Activated CD8-positive, alpha-beta memory T cell treated with anti-CD3 and anti-CD28 coated beads, Interleukin-2, amount 50 U/mL, for 1 hour (primary cell): ENCODE results near the gene CADM4.
A peak's percentile ranks its signal among the peaks of the same experiment; 100 is the strongest.
"Not testable (repeated sequence)": the region's sequence is repeated elsewhere in the genome, so short reads cannot be mapped to it uniquely, and the experiment has no call there.

ENCODE experiments used
- DNase-seq: peaks from one replicate; pipeline ENCODE4 v3.0.0-alpha.2; 2020; ENCODE audit errors: extremely low read depth

The CADM4 gene, protein sequence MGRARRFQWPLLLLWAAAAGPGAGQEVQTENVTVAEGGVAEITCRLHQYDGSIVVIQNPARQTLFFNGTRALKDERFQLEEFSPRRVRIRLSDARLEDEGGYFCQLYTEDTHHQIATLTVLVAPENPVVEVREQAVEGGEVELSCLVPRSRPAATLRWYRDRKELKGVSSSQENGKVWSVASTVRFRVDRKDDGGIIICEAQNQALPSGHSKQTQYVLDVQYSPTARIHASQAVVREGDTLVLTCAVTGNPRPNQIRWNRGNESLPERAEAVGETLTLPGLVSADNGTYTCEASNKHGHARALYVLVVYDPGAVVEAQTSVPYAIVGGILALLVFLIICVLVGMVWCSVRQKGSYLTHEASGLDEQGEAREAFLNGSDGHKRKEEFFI

DNA sequence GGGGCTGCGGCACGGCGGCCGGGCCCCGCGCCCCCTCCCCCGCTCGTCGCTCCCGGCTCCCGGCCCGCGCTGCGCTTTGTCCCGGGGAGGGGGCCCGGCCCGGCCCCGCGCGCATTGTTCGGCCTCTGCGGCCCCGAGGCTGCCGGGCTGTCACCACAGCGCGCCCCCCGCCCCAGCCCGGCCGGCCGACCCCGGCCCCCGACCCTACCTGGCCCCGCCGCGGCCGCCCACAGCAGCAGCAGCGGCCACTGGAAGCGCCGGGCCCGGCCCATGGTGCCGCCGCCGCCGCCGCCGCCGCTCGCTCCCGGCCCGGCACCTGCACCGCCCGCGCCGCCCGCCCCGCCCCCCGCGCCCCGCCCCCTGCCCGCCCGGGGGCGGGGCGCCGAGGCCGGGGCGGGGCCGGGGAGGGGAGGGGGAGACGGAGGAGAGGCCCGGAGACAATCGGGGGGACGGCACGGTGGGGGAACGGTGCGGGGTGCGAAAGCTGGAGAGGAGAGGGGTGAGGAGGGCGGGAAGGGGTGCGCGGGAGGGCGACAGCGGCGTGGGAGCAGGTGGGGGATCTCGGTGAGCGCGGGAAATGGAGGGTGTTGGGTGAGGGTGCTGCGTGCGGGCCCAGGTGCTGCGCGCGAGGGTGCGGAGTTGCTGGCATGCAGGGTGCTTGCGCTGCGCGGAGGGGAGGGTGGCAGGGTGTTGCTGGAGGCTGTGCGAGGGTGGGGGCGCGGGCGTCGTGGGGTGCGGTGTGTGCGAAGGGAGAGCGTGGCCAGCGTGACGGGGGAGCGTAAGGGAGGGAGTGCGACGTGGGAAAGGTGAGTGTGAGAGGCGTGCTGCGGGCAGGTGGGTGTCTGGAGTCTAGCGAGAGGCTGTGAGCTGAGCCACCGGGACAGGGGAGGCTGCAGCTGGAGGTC is at the start of gene CADM4:
TSS of gene CADM4 (minus strand) at position 332 of the 905 bp plus-strand sequence. CDS start at position 272, 60 bp downstream.
- DNase-seq = no peak

DNA sequence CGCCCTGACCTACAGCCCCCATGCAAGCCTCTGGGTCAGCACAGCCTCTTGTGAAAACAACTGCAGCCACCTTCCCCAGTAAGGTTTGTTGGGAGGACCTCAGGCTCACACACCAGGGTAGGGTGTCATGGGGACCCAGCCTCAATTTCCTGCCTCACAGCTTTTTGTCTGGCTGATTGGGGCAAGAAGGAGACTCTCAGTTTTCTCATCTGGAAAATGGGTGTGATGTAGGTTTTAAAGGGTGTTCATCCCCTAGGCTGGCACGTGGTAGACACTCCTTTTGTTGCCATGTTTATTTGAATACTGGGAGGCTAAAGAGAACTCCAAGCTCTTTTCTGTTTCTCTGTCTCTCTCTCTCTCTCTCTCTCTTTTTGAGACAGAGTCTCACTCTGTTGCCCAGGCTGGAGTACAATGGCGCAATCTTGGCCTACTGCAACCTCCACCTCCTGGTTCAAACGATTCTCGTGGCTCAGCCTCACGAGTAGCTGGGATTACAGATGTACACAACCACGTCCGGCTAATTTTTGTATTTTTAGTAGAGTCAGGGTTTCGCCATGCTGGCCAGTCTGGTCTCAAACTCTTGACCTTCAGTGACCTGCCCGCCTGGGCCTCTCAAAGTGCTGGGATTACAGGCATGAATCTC is 48.5 kb upstream of the CADM4 start:
- DNase-seq = no peak

GRCh38 chr19:43687660-43687997 is 48.0 kb upstream of the CADM4 start:
- DNase-seq = no peak

DNA sequence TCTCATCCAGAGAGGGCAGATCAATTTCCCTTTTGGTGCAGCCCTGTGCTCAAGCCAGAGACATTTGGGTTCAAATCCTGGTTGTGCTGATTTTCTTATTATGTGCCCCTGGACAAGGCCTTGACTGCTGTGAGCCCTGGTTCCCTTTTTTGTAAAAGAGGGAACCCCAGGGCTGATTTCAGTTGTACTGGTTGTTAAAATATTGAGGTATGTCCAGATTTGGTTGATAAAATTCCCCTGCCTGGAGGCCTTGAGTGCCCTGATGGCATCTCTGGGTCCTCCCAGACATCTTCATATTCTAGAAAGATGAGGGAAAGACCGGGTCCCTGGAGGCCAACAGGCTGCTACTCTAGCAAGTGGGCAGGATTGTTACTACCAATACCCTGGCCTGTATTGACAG is 44.7 kb upstream of the CADM4 start:
- no peak for DNase-seq

DNA sequence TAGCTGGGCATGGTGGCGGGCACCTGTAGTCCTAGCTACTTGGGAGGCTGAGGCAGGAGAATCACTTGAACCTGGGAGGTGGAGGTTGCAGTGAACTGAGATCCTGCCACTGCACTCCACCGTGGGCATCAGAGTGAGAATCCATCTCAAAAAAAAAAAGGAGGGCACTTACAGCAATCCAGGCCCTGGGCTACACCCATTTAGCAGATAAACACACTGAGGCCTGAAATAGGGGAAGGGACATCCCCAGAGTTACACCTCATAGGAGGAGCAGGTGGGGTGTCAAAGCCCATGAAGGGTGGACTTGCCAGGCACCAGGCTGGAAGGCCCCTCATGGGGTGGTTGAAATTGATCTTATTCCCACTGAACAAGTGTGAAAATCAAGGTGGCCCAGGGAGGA is 44.3 kb upstream of the CADM4 start:
- no peak for DNase-seq

DNA sequence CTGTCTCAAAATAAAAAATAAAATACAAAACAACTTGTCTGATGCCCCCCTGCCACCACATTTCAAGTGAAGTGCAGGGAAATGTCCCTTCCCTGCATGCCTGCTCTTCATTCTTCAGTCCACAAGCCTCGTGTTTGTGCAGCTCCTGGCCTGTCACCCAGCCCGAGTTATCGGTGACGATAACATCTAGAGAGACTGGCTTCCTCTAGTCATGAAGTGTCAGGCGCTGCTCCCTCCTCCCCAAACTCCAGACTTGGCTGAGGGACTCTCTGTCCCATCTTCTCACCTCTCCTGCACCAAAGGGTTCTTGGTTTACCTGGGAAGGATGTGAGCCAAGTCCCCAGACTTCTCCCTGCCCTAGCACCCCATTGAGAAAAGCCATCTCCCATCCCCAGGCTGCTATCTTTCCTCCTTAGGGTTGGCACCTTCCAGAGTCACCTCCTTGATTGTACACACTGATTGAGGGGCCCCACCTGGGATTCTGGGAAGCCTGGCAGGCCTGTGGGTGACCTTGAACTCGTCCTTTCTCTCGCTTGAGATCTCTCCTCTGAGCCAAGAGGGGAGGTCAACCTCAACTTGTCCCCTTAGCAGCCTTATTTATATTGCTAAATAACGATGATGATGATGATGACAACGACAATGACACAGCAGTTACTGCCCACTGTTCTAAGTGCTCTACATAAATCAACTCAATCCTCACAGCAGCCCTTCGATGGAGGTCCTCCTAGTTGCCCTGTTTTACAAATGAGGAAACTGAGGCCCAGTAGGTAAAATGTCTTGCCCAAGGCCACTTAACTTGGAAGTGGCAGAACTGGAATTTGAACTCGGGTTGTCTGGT is 43.4 kb upstream of the CADM4 start:
- DNase-seq = no peak

- not testable (repeated sequence) for DNase-seq
Measured at GRCh38 chr19:43682269-43682668, 42.6 kb upstream of the CADM4 start.

DNA sequence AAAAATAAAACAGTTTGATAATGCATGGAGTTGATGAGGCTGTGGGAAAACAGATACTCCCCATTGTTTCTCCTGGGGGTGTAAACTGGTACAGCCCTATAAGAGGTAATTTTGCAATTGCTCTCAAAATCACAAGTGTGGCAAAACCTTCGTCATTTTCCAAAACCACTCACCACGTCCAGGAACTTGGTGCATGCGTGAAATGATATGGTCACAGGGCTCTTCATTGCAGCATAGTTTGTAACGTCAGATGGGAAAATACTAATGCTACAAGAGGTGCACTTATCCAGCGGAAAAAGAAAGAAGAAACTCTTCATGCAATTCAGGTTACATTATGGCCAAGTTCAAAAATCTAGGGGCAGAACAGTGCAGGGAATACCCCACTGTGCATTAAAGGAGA is 42.2 kb upstream of the CADM4 start:
- DNase-seq = no peak

DNA sequence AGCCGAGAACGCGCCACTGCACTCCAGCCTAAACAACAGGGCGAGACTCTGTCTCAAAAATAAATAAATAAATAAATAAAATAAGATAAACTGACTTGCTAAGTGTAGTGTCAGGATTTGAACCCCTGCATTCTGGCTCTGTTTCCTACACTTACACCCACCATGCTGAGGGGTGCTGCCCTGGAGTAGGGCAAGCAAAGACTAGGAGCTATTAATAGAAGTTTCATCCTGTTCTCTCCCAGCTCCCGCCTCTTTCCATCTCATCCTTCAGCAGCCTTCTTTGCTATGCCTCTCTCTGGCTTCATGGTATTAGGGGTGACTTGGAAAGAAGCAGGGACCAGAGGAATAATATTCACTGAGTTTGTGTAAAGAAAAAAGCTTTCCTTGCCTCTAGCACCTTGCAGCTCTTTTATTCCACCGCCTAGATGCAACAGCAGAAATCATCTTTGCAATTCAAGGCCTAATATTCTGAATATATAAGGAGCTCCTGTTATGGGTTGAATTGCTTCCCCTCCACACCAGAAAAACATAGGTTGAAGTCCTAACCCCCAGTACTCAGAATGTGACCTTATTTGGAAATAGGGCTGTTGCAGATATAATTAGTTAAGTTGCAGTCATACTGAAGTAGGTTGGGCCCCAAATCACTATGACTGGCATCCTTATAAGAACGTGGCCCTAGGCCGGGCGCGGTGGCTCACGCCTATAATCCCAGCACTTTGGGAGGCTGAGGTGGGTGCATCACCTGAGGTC is 39.0 kb upstream of the CADM4 start:
- no peak for DNase-seq

GRCh38 chr19:43675906-43676305 is 36.3 kb upstream of the CADM4 start:
- no peak for DNase-seq

DNA sequence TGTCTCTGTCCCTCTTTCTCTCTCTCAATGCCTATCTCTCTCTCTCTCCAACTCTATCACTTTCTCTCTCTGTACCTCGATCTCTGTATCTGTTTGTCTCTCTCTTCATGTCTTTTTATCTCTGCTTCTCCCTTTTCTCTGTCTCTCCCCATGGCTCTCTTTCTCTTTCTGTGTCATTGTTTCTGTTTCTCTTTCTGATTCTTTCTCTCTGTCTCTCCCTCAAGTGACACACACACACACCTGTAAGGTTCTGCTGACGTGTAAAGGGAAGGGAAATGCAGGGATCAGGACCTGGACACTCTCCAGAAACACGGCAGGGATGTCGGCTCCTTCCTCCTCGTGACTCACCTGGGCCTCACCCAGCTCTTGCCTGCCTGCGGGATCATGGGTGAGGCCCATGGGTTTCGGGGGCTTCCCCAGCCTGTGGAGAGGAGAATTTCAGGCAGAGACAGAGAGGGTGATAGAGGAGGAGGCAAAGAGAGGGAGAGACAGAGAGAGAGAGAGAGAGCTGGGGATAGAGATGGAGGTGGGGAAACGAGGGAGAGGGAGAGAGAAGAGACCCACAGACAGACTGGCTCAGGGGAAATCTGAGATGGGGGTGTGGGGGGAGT is 35.7 kb upstream of the CADM4 start:
- no peak for DNase-seq

DNA sequence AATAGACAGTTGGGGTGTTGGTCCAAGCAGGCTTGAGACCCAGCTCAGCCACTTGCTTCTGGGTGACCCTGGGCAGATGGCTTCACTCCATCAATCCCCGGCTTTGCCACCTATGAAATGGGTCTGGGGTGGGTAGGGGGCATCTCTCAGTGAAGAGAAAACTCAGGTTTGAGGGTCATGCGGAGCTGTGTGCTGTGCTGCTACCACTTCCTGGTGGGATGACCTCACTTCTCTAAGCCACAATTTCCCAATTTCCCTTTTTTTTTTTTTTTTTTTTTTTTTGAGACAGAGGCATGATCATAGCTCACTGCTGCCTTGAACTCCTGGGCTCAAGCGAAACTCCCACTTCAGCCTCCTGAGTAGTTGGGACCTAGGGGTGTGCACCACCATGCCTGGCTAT is 34.9 kb upstream of the CADM4 start:
- no peak for DNase-seq

DNA sequence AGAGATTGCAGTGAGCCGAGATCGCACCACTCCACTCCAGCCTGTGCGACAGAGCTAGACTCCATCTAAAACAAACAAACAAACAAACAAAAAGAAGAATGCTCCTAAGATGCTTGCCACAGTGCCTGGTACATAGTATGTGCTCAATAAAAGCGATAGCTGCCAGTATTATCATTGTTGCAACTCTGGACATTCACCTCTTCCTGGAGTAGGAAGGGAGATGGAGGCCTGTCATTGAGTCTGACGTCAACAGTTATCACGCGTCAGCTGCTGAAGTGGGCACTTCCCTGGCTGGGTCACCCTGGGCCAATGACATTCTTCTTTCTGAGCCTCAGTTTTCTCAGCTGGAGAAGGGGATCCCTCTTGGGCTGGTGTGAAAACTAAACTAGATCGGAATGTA is 34.5 kb upstream of the CADM4 start:
- no peak for DNase-seq

- DNase-seq = no peak
Measured at GRCh38 chr19:43673637-43674036, 34.0 kb upstream of the CADM4 start.

DNA sequence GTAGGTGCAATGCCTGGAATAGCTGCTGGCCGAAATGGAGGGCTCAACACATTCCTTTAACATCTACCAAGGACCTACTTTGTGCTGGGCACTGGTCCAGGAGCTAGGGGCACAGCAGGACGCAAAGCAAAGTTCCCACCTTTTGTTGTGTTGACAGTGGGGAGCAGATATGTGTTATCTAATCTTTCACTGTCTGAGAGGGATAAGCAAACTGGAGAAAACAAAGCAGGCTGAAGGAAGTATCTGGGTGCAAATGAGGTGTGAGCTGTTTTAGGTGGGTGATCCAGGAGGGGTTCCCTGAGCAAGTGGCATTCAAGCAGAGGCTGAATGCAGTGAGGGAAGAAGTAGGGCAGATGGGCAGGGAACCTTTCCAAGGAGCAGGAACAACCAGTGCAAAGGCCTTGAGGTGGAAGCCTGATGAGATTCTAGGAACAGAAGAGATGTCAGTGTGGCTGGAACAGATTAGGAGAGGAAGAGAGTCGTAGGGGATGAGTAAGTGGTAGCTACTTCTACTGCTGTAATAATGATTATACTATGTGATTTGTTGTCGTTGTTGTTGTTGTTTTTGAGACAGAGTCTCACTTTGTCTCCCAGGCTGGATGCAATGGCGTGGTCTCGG is 32.5 kb upstream of the CADM4 start:
- DNase-seq = no peak

DNA sequence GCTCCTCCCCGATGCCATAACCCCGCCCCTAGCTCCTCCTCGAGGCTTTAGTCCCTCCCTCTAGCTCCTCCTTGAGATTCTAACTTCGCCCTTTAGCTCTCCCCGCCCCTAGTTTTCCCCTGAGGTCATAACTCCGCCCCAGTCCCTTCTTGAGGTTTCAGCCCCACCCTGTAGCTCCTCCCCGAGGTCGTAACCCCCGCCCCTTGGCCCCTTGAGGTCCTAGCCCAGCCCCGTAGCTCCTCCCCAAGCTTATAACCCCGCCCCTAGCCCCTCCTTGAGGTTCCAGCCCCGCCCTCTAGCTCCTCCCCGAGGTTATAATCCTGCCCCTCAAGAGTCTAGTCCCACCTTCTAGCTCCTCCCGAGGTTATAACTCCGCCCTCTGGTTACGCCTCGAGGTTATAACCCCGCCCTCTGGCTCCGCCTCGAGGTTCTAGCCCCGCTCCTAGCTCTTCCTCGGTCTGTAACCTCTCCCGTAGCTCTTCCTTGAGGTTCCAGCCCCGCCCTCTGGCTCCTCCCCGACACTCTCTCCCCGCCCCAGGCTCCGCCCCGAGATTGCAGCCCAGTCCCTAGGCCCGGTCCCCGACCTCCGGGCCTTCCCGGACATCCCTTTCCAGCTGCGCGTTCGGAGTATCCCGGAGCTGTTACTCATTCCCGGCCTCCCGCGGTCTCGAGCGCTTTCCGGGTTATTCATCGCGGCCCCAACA is 28.9 kb upstream of the CADM4 start:
- DNase-seq = peak; percentile 92

GRCh38 chr19:43667876-43668405 is 28.3 kb upstream of the CADM4 start:
- no peak for DNase-seq

DNA sequence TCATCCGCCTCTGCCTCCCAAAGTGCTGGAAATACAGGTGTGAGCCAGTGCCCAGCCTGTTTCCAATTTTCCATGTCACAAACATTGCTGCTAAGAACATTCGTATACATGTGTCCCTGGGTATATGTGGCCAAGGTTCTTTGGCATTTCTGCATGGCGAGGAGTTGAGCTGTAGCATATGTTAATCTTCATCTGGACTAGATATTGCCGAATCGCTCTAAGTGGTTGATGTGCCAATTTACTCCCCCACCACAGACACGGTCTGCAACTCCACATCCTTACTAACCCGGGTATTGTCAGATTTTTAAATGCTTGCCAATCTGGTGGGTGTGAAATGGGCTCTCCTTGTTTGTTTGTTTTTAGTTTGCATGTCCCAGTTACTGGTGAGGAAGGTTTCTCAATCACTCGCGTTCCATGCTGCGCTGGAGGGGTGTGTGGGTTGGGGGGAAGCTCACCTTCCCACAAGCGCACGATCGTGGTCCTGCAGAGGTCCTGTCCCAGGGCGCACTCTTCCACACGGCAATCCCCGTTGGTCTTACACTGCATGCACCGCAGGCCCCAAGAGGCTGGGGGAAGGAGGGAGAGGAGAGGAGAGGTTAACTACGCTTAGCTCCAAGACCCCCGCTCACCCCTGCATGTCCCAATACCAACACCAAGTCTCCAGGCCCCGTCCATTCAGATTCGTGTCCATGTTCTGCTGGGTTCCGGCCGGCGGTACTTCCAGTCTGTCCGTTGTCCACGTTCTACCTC is 27.7 kb upstream of the CADM4 start:
- no peak for DNase-seq
